ENCODE results near the gene ZNF507. TPM values are rescaled to one million over a fixed set of nuclear protein-coding genes. Genes with fewer than 3 reads are reported as not detected.

The ZNF507 gene
- total RNA-seq, 3 donors from 2014 or later: 18.4 to 29.5 (median 21.6) TPM

DNA sequence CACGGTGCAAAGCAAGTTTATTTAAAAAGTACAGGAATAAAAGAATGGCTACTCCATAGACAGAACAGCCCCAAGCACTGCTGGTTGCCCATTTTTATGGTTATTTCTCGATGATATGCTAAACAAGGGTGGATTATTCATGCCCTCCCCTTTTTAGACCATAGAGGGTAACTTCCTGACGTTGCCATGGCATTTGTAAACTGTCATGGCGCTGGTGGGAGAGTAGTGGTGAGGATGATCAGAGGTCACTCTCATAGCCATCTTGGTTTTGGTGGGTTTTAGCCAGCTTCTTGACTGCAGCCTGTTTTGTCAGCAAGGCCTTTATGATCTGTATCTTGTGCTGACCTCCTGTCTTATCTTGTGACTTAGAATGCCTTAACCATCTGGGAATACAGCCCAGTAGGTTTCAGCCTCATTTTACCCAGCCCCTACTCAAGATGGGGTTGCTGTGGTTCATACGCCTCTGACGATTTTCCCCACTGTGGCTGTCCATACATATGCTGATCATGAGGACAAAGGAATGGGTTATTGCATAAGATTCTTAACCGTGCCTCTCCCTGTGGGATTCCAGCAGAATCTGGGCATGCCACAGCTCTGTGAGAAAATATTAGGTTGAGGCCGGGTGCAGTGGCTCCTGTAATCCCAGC lies 36.9 kb upstream of the ZNF507 start:
- ATAC-seq: no peak
- Histone ChIP-seq H3K36me3 (ENCODE audit: low read depth) (no peaks in the 10 kb centered on the region), H3K9me3 (peaks cover 4% of the 10 kb centered on the region), H3K4me3 (no peak overlapping the region), H3K4me1 (ENCODE audit: low read depth) (no peaks in the 10 kb centered on the region)
- TF ChIP-seq, protein P1, sequence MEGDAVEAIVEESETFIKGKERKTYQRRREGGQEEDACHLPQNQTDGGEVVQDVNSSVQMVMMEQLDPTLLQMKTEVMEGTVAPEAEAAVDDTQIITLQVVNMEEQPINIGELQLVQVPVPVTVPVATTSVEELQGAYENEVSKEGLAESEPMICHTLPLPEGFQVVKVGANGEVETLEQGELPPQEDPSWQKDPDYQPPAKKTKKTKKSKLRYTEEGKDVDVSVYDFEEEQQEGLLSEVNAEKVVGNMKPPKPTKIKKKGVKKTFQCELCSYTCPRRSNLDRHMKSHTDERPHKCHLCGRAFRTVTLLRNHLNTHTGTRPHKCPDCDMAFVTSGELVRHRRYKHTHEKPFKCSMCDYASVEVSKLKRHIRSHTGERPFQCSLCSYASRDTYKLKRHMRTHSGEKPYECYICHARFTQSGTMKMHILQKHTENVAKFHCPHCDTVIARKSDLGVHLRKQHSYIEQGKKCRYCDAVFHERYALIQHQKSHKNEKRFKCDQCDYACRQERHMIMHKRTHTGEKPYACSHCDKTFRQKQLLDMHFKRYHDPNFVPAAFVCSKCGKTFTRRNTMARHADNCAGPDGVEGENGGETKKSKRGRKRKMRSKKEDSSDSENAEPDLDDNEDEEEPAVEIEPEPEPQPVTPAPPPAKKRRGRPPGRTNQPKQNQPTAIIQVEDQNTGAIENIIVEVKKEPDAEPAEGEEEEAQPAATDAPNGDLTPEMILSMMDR (IDR thresholded peaks at IDR 0.05): no peak
- intact Hi-C loops (cut with DNase I, micrococcal nuclease): no loop called here
- DNase-seq: no peak

DNA sequence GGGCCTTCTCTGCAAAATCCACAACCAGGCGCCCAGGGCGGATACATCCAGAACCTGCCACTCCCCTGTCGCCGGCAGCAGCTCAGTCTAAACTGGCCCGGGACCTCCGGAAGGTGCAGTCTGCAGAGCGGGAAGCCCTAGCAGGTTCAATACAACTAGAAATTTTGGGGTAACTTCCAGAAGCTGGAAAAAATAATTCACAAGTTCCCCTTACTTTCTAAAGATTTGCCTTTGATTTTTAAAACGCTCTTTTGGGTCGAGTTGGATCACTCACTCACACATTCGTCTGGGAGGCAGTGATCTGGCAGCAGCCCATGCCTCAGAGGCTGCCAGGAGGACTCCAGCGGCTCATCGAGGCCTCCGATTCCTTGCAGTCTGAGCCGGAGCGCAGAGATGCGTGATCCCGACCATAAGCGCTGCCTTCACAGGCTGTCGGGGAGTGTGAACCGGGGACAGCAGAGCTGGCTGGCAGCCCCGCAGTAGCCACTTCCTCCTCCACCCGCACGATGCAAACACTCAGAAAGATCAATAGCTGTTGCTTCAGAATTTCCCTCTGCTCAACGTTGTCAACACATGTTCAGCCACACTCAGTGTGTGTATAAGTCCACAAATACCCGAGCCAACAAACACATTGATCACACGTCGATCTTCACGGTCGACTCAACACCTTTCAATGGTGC lies 35.6 kb upstream of the ZNF507 start:
- Histone ChIP-seq H3K4me3 (no peak overlapping the region), H3K36me3 (ENCODE audit: low read depth) (no peaks in the 10 kb centered on the region), H3K9me3 (no peaks in the 10 kb centered on the region), H3K4me1 (ENCODE audit: low read depth) (no peaks in the 10 kb centered on the region)
- TF ChIP-seq, protein P1 (IDR thresholded peaks at IDR 0.05): no peak
- DNase-seq (no peak), ATAC-seq (no peak)
- intact Hi-C loops (cut with DNase I, micrococcal nuclease): no loop called here

DNA sequence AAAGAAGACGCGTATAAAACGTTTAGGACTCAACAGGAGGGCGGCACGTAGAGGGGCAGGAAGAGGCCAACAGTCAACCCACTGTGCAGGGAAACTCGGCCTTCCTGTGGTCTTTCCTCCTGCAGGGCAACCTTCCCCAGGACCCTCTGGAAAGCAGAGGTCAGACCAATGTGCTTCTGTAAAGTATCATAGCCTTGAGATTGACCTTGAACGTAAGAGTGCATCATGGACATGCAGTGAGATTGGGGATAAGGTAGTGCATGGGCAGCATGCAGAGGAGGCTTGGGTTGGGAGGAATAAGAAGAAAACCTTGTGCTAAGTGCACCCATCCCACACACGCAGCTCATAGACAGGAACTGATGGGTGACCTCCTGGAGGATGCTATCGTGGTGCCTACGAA lies 34.0 kb upstream of the ZNF507 start:
- Histone ChIP-seq H3K9me3 (no peaks in the 10 kb centered on the region), H3K4me3 (no peak overlapping the region), H3K36me3 (ENCODE audit: low read depth) (no peaks in the 10 kb centered on the region), H3K4me1 (ENCODE audit: low read depth) (no peaks in the 10 kb centered on the region)
- ATAC-seq: no peak
- TF ChIP-seq, protein P1 (IDR thresholded peaks at IDR 0.05): no peak
- intact Hi-C loops (cut with DNase I, micrococcal nuclease): no loop called here
- no peak for DNase-seq

DNA sequence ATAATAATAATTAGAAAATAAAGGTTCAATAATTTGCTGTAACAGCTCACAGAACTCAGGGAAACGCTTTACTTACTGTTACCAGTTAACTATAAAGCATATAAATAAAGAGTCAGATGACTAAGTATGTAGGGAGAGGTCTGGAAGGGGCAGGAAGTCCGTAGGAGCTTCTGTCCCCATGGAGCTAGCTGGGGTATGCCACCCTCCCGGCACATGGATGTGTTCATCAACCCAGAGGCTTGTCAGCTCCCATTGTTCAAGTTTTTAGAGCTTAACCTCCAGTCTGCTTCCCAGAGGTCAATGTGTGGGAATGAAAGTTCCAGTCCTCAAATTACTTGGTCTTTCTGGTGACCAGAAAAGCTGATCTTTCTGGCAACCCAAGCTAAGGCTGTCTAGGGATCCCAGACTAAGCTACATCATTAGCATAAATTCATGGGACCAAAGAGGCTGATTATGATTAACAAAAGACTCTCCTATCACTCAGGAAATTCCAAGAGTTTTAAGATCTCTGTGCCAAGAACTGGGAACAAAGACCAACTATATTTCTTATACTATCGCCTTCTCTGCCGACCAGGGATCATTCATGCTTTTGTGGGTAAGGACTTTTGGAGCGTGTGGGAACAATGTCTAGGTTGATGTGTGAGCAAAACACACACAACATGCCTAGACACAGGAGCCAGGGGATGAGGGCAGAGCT lies 31.7 kb upstream of the ZNF507 start:
- intact Hi-C loops (cut with DNase I, micrococcal nuclease): no loop called here
- ATAC-seq: no peak
- TF ChIP-seq, protein P1 (IDR thresholded peaks at IDR 0.05): no peak

DNA sequence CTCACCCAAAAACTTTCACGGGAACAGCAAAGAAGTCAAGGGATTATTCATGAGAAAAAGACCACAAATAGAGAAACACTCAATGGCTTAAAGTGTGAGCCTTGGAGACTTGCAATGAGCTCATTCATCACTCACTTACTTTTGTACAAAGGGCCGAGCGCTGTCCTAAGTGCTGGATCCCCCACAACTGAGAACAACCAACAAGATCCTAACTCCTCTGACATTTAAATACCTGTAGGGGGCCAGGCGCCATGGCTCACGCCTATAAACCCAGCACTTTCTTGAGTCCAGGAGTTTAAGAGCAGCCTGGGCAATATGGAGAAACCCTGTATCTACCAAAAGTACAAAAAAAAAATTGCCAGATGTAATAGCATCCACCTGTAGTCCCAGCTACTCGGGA lies 29.4 kb upstream of the ZNF507 start:
- no peak for ATAC-seq

More for the DNA sequence above, 31.7 kb upstream of the ZNF507 start:
- no peaks in the 10 kb centered on the region for H3K9me3 ChIP-seq
- H3K36me3 ChIP-seq (ENCODE audit: low read depth): no peaks in the 10 kb centered on the region
- no peak for DNase-seq
- no peak overlapping the region for H3K4me3 ChIP-seq
- H3K4me1 ChIP-seq (ENCODE audit: low read depth): no peaks in the 10 kb centered on the region

More for the DNA sequence above, 29.4 kb upstream of the ZNF507 start:
- no peak for DNase-seq
- no peaks in the 10 kb centered on the region for H3K9me3 ChIP-seq
- TF ChIP-seq, protein P1 (IDR thresholded peaks at IDR 0.05): no peak
- H3K4me1 ChIP-seq (ENCODE audit: low read depth): no peaks in the 10 kb centered on the region
- no peak overlapping the region for H3K4me3 ChIP-seq
- intact Hi-C loops (cut with DNase I, micrococcal nuclease): no loop called here
- no peaks in the 10 kb centered on the region for H3K36me3 ChIP-seq (ENCODE audit: low read depth)

Measured in mucosa of descending colon (tissue), 3 donors.